Stimulated activated CD8-positive, alpha-beta memory T cell treated with anti-CD3 and anti-CD28 coated beads, Interleukin-4, amount 100 ng/mL, for 1 hour (primary cell): ENCODE measurements around the gene ORC3.
A peak's percentile ranks its signal among the peaks of the same experiment; 100 is the strongest.

Experiments used
- DNase-seq, 2 donors: peaks; one replicate each; pipeline ENCODE4 v3.0.0-alpha.2; 2020; ENCODE audit warnings: low read depth in 2 of 2, low spot score in 1 of 2

ORC3 gene

DNA sequence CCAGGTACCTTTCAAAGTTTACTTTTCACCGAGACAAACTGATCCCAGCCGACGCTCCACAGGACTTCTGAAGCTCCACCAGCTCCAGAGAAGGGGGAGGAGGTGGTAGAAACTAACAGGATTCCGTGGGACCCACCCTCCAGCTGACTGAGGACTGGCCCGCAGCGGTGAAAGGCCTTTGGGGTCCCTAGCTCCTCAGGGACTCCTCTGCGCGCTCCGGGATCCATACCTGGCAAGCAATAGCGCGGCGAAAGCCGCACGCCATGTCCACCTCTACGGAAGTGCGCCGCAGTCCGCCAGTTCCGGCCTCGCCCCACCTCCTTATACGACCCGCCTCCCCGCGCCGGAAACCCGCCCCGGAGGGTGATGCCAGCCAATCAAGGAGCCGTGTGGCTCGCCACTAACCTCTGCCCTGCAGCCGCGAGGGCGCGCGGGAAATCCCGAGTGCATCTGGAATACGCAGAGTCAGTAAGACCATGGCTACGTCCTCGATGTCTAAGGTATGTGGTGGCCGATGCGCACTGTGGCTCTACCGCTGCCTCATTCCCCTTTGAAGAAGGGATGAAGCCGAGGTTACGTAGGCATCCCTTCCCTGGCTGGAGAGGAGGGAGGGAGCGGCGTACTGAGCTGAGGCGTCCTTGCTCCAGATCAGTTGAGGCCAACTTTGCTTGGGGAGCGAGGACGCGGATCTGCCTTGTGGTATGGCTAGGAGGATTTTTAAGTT is at the start of gene ORC3, which contains the start of gene RARS2:
Gene ORC3, plus strand, starts transcription at position 443 of the 724 bp plus-strand sequence. Its CDS starts 34 bp downstream, at position 477.
Gene RARS2, minus strand, starts transcription at position 295 of the 724 bp plus-strand sequence. Its CDS starts 30 bp downstream, at position 265.
- peak; percentile 83 to 91 for DNase-seq

GRCh38 chr6:87540539-87540938 is 49.4 kb upstream of the ORC3 start:
- no peak for DNase-seq

GRCh38 chr6:87541041-87541440 is 48.9 kb upstream of the ORC3 start:
- no peak for DNase-seq

- no peak for DNase-seq
Observed at GRCh38 chr6:87541744-87542143, 48.2 kb upstream of the ORC3 start.

DNA sequence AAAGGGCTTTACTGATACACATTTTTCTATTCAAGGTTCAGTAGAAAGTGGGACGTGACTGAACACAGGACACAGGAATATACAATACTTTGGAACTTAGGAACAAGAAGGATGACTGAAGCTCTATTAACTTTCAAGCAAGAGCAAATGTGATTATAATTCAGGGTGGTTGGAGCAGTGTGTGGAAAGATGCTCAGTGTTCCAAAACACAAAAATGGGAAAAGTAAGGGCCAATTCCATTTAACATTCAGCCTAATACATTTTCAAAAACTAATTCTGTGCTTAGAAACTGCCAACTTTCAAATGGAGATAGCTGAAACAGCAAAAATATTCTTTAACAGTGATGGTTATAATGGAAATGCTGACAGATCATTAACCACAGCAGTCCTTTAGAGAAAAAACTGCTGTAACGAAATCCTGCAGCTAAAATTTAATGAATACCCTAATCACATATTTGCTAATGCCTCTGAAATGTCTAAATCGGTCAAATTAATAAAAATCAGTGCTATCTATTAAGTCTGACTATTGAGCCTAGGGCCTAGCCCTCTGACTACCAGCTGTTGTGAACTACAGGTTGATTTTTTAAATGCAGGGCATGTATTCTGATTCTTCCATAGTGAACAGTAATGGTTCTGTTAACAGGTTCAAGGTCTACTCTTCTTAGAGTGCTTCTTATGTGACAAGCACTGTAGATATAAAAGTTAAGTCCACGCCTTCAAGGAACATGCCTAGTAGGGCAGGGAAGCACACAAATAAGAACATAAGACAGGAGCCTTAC is 46.0 kb upstream of the ORC3 start:
- DNase-seq: no peak

DNA sequence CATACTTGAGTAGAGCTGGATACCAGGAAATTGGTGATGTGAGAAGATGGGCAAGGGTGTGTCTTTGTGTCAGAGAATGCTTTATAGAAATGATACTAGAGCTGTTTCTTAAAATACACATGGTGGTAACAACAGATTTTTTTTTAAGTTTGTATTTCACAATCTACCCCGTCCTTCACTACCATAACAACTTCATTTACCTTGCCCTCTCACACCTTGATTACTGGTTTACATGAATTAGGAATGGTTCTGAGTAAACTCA is 45.5 kb upstream of the ORC3 start:
- no peak for DNase-seq

DNA sequence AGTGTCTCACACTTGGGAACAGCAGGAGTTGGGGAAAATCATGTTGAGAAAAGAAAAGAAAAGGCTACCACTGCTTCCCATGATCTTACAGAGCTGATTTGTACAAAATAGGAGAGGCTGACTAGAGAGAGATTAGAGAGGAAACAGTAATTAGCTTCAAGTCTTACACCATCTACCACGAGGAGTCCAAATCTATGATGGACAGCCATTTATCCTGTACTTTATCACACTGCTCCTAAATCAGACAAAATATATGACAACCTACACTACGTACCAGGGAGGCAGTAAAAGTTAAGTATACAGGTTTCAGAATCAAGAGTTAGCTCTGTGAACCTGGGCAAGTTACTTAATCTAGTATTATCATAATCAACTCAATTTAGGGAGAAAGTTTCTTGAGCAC is 38.1 kb upstream of the ORC3 start:
- no peak for DNase-seq

GRCh38 chr6:87553159-87553765 is 36.7 kb upstream of the ORC3 start:
- DNase-seq: no peak

- DNase-seq: no peak
Observed at GRCh38 chr6:87555506-87555905, 34.4 kb upstream of the ORC3 start.

GRCh38 chr6:87558446-87558845 is 31.5 kb upstream of the ORC3 start:
- DNase-seq: no peak

GRCh38 chr6:87561017-87561416 is 28.9 kb upstream of the ORC3 start:
- no peak for DNase-seq

DNA sequence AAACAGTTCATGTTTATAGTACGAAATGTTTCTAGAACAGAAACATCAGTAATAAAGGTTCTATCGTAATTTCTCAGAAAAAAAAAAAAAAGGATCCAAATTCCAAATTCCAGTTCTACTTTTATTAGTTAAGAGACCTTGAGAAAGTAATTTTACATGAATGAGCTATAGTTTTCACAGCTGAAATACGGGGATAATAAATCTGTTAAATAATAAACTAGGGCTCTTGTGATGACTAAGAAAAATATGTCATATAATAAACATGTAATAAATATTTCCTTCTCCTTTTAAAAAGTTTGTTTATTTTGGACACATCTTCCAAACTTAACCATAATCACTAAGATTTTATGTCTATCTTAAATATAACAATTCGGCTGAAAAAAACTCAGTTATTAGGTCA is 17.9 kb upstream of the ORC3 start:
- no peak for DNase-seq

- DNase-seq: no peak
Observed at GRCh38 chr6:87572883-87573282, 17.1 kb upstream of the ORC3 start.

- no peak for DNase-seq
Observed at GRCh38 chr6:87573307-87574024, 16.5 kb upstream of the ORC3 start.

DNA sequence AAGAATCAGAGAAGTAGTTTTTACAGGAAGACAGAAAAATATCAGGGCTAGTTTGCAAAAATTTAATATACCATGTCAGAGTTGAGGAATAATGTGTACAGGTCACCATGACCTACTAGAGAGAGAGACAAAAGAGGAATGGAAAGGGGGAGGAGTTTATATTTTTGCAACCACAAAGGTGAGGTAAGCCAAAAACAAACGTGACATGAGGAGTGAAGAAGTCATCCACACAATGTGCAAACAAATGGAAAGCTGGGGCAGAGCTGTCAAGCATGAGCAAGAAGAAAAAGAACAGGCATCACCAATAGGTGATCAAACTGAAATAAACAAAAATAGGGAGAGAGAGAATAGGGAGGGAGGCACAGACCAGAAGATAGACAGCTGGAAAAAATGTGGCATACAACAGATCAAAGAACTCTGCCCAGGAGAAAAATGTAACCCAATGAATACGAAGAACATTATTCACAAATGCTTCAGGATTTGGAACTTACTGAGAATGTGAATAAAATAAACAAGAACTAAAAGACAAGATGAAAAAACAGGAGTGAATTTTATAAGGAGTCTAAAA is 15.6 kb upstream of the ORC3 start:
- DNase-seq: no peak

GRCh38 chr6:87575423-87575822 is 14.5 kb upstream of the ORC3 start:
- DNase-seq: no peak

GRCh38 chr6:87583822-87584221 is 6.1 kb upstream of the ORC3 start:
- DNase-seq: no peak

DNA sequence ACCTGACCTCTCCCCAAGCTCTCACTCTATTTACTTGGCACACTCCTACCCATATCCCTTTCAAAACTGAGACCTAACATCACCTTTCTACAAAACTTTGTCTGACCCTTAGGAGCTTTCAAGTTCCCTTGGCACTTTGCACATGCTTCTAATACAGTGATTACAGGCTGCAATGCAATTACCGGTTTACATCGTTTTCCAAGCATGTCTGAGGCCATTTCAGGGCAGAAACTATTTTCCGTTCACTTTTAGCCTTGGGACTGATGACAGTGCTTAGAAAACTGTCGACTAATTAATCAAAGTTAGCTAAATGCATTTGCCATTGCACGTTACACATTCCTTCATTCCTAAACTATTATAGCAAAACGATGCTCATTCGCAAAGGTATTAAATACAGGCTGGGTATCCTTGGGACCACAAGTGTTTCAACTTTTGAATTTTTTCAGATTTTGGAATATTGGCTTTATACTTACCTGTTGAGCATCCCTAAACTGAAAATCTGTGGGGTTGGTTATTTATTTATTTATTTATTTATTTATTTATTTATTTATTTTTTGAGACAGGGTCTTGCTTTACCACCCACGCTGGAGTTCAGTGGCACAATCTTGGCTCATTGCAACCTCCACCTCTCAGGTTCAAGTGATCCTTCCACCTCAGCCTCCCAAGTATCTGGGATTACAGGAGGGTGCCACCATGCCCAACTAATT is 3.4 kb upstream of the ORC3 start:
- DNase-seq: no peak

GRCh38 chr6:87588756-87589407 is 1.1 kb upstream of the ORC3 start:
- no peak for DNase-seq

DNA sequence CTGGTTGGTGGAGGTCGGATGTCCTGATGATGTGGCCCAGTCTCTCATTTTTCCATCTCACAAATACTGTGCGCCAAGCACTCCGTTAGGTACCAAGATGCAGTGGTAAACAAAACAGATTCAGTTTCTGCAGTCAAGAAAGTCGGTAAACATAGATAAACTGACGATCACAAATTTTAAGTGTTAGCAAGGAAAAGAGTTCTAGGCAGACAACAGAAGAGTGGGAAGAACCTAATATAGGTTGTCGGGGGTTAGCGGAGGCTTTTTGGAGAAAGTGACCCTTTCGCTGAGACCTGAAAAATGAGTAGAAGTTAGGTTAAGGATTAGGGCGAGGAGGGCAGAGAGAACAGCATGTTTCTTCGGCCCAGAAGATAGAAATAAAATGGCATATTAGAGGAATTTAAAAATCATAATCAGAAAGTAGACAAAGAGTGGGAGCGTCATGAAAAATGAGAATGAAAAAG is 514 bp downstream of the ORC3 start:
- no peak for DNase-seq
